Measurements from ENCODE around the gene NRIP1.
A peak's percentile ranks its signal among the peaks of the same experiment; 100 is the strongest.

NRIP1 gene, protein sequence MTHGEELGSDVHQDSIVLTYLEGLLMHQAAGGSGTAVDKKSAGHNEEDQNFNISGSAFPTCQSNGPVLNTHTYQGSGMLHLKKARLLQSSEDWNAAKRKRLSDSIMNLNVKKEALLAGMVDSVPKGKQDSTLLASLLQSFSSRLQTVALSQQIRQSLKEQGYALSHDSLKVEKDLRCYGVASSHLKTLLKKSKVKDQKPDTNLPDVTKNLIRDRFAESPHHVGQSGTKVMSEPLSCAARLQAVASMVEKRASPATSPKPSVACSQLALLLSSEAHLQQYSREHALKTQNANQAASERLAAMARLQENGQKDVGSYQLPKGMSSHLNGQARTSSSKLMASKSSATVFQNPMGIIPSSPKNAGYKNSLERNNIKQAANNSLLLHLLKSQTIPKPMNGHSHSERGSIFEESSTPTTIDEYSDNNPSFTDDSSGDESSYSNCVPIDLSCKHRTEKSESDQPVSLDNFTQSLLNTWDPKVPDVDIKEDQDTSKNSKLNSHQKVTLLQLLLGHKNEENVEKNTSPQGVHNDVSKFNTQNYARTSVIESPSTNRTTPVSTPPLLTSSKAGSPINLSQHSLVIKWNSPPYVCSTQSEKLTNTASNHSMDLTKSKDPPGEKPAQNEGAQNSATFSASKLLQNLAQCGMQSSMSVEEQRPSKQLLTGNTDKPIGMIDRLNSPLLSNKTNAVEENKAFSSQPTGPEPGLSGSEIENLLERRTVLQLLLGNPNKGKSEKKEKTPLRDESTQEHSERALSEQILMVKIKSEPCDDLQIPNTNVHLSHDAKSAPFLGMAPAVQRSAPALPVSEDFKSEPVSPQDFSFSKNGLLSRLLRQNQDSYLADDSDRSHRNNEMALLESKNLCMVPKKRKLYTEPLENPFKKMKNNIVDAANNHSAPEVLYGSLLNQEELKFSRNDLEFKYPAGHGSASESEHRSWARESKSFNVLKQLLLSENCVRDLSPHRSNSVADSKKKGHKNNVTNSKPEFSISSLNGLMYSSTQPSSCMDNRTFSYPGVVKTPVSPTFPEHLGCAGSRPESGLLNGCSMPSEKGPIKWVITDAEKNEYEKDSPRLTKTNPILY (N-terminal part only)

DNA sequence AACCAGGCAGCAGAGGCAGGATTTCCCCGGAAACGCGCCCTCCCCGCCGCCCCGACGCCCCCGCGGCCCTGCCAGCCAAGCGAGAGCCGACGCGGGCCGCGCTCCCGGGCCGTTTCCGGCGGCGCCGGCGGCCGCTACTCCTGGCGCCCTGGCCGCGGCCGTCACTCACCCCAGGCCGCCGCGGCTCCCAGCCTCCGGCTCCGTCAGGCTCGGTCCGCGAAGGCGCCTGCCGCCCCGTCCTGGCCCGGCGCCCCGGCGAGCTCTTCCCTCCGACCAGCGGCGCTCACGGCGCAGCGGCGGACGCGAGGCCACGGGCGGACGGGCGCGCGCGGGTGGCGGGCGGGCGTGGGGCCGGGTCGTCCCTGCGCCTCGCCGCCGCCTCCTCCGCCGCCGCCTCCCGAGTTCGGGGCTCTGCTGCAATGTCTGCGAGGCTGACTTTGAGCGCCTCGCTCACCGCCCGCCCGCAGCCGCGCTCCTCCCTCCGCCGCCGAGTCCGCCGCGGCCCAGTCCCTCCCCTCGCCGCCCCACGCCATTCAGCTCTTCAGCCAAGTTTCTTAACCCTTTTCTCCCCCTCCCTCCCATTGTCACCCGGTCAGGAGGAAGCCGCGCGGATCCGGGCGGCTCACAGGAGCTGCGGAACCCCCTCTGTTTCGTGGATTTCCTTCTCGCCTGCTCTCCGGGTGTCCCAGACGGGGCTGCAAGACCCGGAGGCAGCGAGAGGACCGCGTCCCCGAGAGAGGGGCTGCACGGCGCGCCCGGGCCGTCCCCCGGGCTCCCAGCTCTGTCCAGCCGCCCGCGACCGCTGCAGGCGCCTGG, at the start of gene NRIP1:
Gene NRIP1 (minus strand): TSS at position 425 of the 816 bp plus-strand sequence. CDS start 96,808 bp downstream, outside the sequence.
- peak within 1 kb of the TSS; percentile 74 for H3K4me3 ChIP-seq (ENCODE audit: low read depth, low read length)
- peaks cover 36% of the 10 kb centered on the region for H3K27me3 ChIP-seq (ENCODE audit: control insufficient read depth, insufficient read depth, low read length)
- H3K4me1 ChIP-seq (ENCODE audit: control insufficient read depth, insufficient read depth, low read length): peaks cover 46% of the 10 kb centered on the region
- H3K9me3 ChIP-seq (ENCODE audit: control insufficient read depth, insufficient read depth, low read length): no peaks in the 10 kb centered on the region
- H3K9ac ChIP-seq (ENCODE audit: low read depth, low read length): peak within 1 kb of the TSS; percentile 53
- peak within 1 kb of the TSS; percentile 63 for H3K27ac ChIP-seq (ENCODE audit: low read depth, low read length)
- H3K36me3 ChIP-seq (ENCODE audit: control insufficient read depth, insufficient read depth, low read length): no peaks in the 10 kb centered on the region

DNA sequence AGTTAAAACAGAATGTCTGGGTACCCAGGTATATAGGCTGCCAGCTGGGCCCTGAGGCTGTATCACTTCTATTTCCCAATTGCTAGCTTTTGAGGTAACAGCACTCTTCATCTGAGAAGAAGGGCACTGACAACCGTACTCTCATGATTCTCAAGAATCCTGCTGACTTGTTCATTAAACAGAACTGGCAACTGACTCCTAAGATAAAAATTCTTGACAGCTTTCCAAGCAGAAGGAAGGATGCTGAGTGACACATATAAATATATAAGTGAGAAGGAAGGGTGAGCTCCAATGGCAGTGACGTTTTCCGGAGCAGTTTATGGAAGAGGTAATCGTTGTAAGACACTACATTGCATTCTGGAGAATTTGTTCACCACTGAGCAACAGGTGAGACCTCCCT, 48.1 kb upstream of the NRIP1 start:
- Histone ChIP-seq H3K9me3 (ENCODE audit: control insufficient read depth, insufficient read depth, low read length) (no peaks in the 10 kb centered on the region), H3K4me3 (ENCODE audit: low read depth, low read length) (no peak overlapping the region), H3K4me1 (ENCODE audit: control insufficient read depth, insufficient read depth, low read length) (no peaks in the 10 kb centered on the region), H3K27me3 (ENCODE audit: control insufficient read depth, insufficient read depth, low read length) (no peaks in the 10 kb centered on the region), H3K27ac (ENCODE audit: low read depth, low read length) (no peak overlapping the region), H3K9ac (ENCODE audit: low read depth, low read length) (no peak overlapping the region), H3K36me3 (ENCODE audit: control insufficient read depth, insufficient read depth, low read length) (no peaks in the 10 kb centered on the region)

DNA sequence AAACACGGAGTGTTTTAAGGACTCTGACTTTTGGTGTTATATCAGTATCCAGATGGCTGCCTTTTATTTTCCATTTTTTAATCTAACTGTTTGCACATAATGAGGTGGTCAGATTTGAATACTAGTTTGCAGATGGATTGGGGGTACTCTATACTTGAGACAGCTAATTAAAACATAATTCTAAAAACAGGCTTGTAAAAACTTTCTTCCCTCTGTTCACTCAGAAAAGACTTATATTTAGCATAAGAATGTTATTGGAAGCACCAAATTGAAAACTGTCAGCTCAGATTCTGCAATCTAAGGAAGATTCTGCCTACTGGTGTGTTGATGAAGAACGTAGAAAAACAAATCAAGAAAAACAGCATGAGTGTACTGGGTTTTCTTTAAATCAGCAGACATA, 44.0 kb upstream of the NRIP1 start:
- Histone ChIP-seq H3K4me1 (ENCODE audit: control insufficient read depth, insufficient read depth, low read length) (no peaks in the 10 kb centered on the region), H3K9ac (ENCODE audit: low read depth, low read length) (no peak overlapping the region), H3K4me3 (ENCODE audit: low read depth, low read length) (no peak overlapping the region), H3K27ac (ENCODE audit: low read depth, low read length) (no peak overlapping the region), H3K9me3 (ENCODE audit: control insufficient read depth, insufficient read depth, low read length) (no peaks in the 10 kb centered on the region), H3K27me3 (ENCODE audit: control insufficient read depth, insufficient read depth, low read length) (no peaks in the 10 kb centered on the region), H3K36me3 (ENCODE audit: control insufficient read depth, insufficient read depth, low read length) (no peaks in the 10 kb centered on the region)

DNA sequence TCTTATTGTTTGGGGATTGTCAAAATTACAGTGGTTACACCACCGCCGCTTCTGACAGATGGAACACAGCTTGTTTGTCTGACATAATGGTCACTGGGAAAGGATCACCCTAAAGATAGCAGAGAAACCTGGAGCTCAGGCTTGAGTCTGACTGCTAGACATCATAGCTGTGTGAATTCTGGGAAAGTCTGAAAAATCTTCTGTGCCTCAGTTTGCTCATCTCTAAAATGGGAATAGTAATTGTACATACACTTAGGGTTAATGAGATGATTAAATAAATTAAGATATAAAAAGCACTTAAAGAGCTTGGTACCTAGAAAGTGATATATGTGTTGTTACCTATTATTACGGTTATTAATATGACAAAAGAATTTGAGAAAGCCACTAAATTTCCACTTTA, 39.7 kb upstream of the NRIP1 start:
- Histone ChIP-seq H3K27ac (ENCODE audit: low read depth, low read length) (no peak overlapping the region), H3K4me1 (ENCODE audit: control insufficient read depth, insufficient read depth, low read length) (no peaks in the 10 kb centered on the region), H3K36me3 (ENCODE audit: control insufficient read depth, insufficient read depth, low read length) (no peaks in the 10 kb centered on the region), H3K9me3 (ENCODE audit: control insufficient read depth, insufficient read depth, low read length) (no peaks in the 10 kb centered on the region), H3K27me3 (ENCODE audit: control insufficient read depth, insufficient read depth, low read length) (no peaks in the 10 kb centered on the region), H3K9ac (ENCODE audit: low read depth, low read length) (no peak overlapping the region), H3K4me3 (ENCODE audit: low read depth, low read length) (no peak overlapping the region)

DNA sequence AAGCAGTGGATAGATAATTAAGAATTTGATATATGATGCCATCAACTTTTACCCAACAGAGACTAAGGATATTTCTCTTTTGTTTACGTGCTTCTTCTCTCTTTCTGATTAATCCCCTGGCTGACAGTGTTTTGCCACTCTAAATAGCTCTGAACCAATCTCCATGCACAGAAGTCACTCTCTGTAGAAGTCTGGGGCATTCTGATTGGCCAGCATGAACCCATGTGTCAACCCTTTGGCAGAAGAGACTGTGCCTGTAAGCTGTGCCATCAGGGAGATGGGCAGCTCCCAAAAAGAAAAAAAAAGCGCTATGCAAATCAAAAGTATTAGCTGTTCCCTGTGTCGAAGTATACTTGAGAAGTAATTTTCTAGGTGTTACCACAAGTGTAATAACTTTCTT, 34.1 kb upstream of the NRIP1 start:
- H3K36me3 ChIP-seq (ENCODE audit: control insufficient read depth, insufficient read depth, low read length): no peaks in the 10 kb centered on the region
- no peaks in the 10 kb centered on the region for H3K4me1 ChIP-seq (ENCODE audit: control insufficient read depth, insufficient read depth, low read length)
- no peak overlapping the region for H3K4me3 ChIP-seq (ENCODE audit: low read depth, low read length)
- no peak overlapping the region for H3K9ac ChIP-seq (ENCODE audit: low read depth, low read length)
- H3K9me3 ChIP-seq (ENCODE audit: control insufficient read depth, insufficient read depth, low read length): no peaks in the 10 kb centered on the region
- no peak overlapping the region for H3K27ac ChIP-seq (ENCODE audit: low read depth, low read length)
- H3K27me3 ChIP-seq (ENCODE audit: control insufficient read depth, insufficient read depth, low read length): no peaks in the 10 kb centered on the region

DNA sequence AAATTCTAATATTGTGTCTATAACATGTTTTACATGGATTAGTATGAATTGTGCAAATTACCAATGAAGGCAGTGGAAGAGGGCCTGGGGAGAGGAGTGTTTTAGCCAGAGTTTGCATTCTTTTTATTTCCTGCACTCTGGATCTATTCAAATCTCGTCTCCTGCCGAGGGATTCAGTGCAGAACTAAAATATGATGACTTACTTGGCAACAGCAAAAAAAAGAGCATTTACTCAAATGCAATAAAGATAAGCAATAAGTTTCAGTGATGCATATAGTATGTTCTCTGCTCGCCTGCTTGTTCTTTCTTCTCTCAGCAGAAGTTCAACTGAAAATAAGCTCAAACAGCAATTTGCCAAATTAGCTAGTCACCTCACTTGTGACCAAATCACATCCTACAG, 33.4 kb upstream of the NRIP1 start:
- no peaks in the 10 kb centered on the region for H3K27me3 ChIP-seq (ENCODE audit: control insufficient read depth, insufficient read depth, low read length)
- no peak overlapping the region for H3K27ac ChIP-seq (ENCODE audit: low read depth, low read length)

DNA sequence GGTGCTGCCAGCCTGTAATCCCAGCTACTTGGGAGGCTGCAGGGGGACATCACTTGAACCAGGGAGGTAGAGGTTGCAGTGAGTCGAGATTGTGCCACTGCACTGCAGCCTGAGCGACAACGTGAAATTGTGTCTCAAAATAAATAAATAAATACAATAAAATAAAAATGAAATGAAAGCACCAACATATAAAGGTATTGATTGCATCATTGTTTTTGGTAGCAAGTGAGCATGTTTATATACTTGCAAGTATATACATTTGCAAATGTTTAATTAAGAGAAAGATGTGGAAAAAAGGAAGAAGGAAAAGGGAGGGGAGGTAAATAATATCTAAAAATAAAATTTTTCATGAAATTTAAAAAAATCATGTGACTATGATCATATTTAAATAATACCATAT, 32.8 kb upstream of the NRIP1 start:
- Histone ChIP-seq H3K27me3 (ENCODE audit: control insufficient read depth, insufficient read depth, low read length) (no peaks in the 10 kb centered on the region), H3K27ac (ENCODE audit: low read depth, low read length) (no peak overlapping the region), H3K9me3 (ENCODE audit: control insufficient read depth, insufficient read depth, low read length) (no peaks in the 10 kb centered on the region), H3K4me3 (ENCODE audit: low read depth, low read length) (no peak overlapping the region), H3K36me3 (ENCODE audit: control insufficient read depth, insufficient read depth, low read length) (no peaks in the 10 kb centered on the region), H3K4me1 (ENCODE audit: control insufficient read depth, insufficient read depth, low read length) (no peaks in the 10 kb centered on the region), H3K9ac (ENCODE audit: low read depth, low read length) (no peak overlapping the region)

More for the DNA sequence above, 33.4 kb upstream of the NRIP1 start:
- no peaks in the 10 kb centered on the region for H3K9me3 ChIP-seq (ENCODE audit: control insufficient read depth, insufficient read depth, low read length)
- H3K36me3 ChIP-seq (ENCODE audit: control insufficient read depth, insufficient read depth, low read length): no peaks in the 10 kb centered on the region
- H3K4me1 ChIP-seq (ENCODE audit: control insufficient read depth, insufficient read depth, low read length): no peaks in the 10 kb centered on the region
- no peak overlapping the region for H3K4me3 ChIP-seq (ENCODE audit: low read depth, low read length)
- no peak overlapping the region for H3K9ac ChIP-seq (ENCODE audit: low read depth, low read length)

DNA sequence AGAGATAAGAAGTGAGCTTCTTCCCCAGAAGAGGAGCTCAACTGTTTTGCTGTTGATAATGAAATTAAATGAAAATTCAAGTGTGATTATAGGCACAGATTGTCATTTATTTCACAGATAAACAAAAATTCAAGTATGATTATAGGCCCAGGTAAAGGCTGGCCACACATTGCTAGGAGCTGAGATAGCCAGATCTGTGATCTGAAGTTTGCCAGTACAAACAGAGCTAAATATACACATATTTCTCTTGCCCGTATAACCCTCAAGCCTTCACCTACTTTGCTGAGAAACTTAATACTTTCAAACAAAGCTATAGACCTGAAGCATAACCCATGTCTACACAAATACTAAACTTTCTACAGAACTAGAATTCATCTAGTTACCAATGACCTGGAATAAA, 31.3 kb upstream of the NRIP1 start:
- no peaks in the 10 kb centered on the region for H3K27me3 ChIP-seq (ENCODE audit: control insufficient read depth, insufficient read depth, low read length)
- H3K4me1 ChIP-seq (ENCODE audit: control insufficient read depth, insufficient read depth, low read length): no peaks in the 10 kb centered on the region
- H3K9me3 ChIP-seq (ENCODE audit: control insufficient read depth, insufficient read depth, low read length): no peaks in the 10 kb centered on the region
- no peak overlapping the region for H3K4me3 ChIP-seq (ENCODE audit: low read depth, low read length)
- no peaks in the 10 kb centered on the region for H3K36me3 ChIP-seq (ENCODE audit: control insufficient read depth, insufficient read depth, low read length)
- H3K27ac ChIP-seq (ENCODE audit: low read depth, low read length): no peak overlapping the region
- no peak overlapping the region for H3K9ac ChIP-seq (ENCODE audit: low read depth, low read length)

DNA sequence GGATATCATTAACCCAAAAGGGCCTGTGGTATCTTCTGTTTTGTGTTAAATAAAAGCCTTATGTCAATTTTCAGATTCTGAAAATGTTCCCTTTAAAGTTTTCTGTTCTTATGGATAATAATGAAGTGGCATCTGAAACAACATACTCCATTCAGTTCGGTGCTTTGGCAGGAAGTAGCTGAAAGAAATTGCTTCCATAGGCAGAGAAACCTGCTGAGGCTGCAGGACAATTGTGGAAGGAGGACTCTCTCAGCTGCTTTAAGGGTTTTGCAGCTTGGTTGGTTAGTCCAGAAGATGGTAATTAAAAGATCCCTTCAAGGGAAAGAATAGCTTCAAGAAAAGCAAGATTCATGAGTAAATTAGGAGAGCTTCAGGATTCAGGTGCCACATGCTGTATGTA, 30.5 kb upstream of the NRIP1 start:
- Histone ChIP-seq H3K9ac (ENCODE audit: low read depth, low read length) (no peak overlapping the region), H3K4me3 (ENCODE audit: low read depth, low read length) (no peak overlapping the region), H3K4me1 (ENCODE audit: control insufficient read depth, insufficient read depth, low read length) (no peaks in the 10 kb centered on the region), H3K27ac (ENCODE audit: low read depth, low read length) (no peak overlapping the region), H3K27me3 (ENCODE audit: control insufficient read depth, insufficient read depth, low read length) (no peaks in the 10 kb centered on the region), H3K36me3 (ENCODE audit: control insufficient read depth, insufficient read depth, low read length) (no peaks in the 10 kb centered on the region), H3K9me3 (ENCODE audit: control insufficient read depth, insufficient read depth, low read length) (no peaks in the 10 kb centered on the region)

DNA sequence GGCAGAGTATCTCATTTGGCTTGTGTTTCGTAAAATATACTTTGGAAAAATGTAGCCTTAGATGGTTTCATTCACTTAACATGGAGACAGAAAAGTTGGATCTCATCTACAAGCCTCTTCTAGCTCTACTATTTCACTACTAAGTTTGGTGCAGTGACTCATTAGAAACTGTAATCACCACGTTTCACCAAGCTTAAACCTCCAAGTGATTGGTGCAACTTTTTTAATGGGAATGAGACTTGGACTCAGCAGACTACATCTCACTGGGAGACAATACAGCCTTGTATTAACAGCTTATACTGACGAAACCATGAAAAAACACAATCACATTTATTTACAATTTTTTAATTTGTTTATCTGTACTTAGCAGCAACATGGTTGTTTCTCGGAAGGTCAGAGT, 29.9 kb upstream of the NRIP1 start:
- Histone ChIP-seq H3K9ac (ENCODE audit: low read depth, low read length) (no peak overlapping the region), H3K9me3 (ENCODE audit: control insufficient read depth, insufficient read depth, low read length) (no peaks in the 10 kb centered on the region), H3K4me3 (ENCODE audit: low read depth, low read length) (no peak overlapping the region), H3K4me1 (ENCODE audit: control insufficient read depth, insufficient read depth, low read length) (no peaks in the 10 kb centered on the region), H3K36me3 (ENCODE audit: control insufficient read depth, insufficient read depth, low read length) (no peaks in the 10 kb centered on the region), H3K27me3 (ENCODE audit: control insufficient read depth, insufficient read depth, low read length) (no peaks in the 10 kb centered on the region), H3K27ac (ENCODE audit: low read depth, low read length) (no peak overlapping the region)
